ENCODE data around the gene B4GALNT3.

B4GALNT3 gene

GRCh38 chr12:602700-603068 lies 142.9 kb downstream of the B4GALNT3 start:
- H2AFZ ChIP-seq (ENCODE audit: low read depth, low read length), result no peak overlapping the region
- H3K27me3 ChIP-seq (ENCODE audit: insufficient read depth, low read length), result peaks cover 4% of the 10 kb centered on the region
- no peaks in the 10 kb centered on the region for H3K36me3 ChIP-seq (ENCODE audit: insufficient read depth, low read length)
- no peaks in the 10 kb centered on the region for H3K9me3 ChIP-seq (ENCODE audit: low read length)
- H3K4me3 ChIP-seq (ENCODE audit: low read length), result no peak overlapping the region
- H3K4me1 ChIP-seq (ENCODE audit: insufficient read depth, low read length), result no peaks in the 10 kb centered on the region

DNA sequence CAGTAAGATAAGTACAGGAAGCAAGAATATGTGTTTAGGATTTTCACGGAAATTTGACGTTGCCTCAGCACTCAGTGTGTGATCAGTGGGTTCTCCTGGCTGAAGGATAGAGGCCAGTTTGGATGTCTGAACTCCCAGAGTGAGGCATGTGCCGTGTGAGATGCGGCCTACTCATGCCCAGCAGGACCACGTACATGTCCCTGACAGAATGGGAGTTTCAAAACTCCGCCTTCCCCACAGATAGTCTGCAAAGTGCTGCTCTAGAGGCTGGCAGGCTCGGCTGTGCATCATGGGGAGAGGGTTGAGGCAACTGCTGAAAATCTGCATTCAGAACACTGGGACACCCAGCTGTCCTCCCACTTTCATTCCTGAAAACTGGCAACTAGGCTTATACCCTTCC lies 145.2 kb downstream of the B4GALNT3 start:
- no peaks in the 10 kb centered on the region for H3K4me1 ChIP-seq (ENCODE audit: insufficient read depth, low read length)
- H2AFZ ChIP-seq (ENCODE audit: low read depth, low read length), result no peak overlapping the region
- no peak overlapping the region for H3K4me3 ChIP-seq (ENCODE audit: low read length)
- no peaks in the 10 kb centered on the region for H3K9me3 ChIP-seq (ENCODE audit: low read length)
- peaks cover 4% of the 10 kb centered on the region for H3K27me3 ChIP-seq (ENCODE audit: insufficient read depth, low read length)
- H3K36me3 ChIP-seq (ENCODE audit: insufficient read depth, low read length), result no peaks in the 10 kb centered on the region

DNA sequence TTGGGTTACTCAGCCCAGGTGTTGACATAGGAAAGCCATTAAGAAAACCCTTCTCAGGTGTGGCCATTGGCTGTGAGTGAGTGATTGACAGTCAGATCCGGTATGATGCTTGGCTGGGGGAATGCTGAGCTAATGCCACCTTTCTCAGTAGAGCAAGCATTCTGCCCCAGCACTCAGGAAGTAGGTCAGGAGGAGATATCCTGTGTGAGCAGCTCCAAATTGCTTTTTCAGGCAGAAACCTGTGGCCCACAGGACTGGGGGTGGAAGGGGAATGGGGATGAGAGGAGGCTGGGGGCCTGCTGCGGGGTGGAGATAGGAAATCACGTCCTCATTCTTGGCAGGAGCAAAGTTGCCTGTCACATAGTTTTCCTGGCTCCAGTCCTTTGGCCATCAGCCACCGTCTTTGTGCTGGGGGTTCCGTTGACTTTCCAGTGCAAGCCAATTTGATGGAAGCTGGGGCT lies 147.8 kb downstream of the B4GALNT3 start:
- peaks cover 4% of the 10 kb centered on the region for H3K27me3 ChIP-seq (ENCODE audit: insufficient read depth, low read length)
- H2AFZ ChIP-seq (ENCODE audit: low read depth, low read length), result no peak overlapping the region

GRCh38 chr12:608413-608812 lies 148.7 kb downstream of the B4GALNT3 start:
- Histone ChIP-seq H3K27me3 (ENCODE audit: insufficient read depth, low read length) (peaks cover 4% of the 10 kb centered on the region), H3K36me3 (ENCODE audit: insufficient read depth, low read length) (no peaks in the 10 kb centered on the region), H3K9me3 (ENCODE audit: low read length) (no peaks in the 10 kb centered on the region), H3K4me3 (ENCODE audit: low read length) (no peak overlapping the region), H3K4me1 (ENCODE audit: insufficient read depth, low read length) (no peaks in the 10 kb centered on the region), H2AFZ (ENCODE audit: low read depth, low read length) (no peak overlapping the region)

More for the DNA sequence above, 147.8 kb downstream of the B4GALNT3 start:
- H3K9me3 ChIP-seq (ENCODE audit: low read length), result no peaks in the 10 kb centered on the region
- H3K4me1 ChIP-seq (ENCODE audit: insufficient read depth, low read length), result no peaks in the 10 kb centered on the region
- H3K36me3 ChIP-seq (ENCODE audit: insufficient read depth, low read length), result no peaks in the 10 kb centered on the region
- no peak overlapping the region for H3K4me3 ChIP-seq (ENCODE audit: low read length)

DNA sequence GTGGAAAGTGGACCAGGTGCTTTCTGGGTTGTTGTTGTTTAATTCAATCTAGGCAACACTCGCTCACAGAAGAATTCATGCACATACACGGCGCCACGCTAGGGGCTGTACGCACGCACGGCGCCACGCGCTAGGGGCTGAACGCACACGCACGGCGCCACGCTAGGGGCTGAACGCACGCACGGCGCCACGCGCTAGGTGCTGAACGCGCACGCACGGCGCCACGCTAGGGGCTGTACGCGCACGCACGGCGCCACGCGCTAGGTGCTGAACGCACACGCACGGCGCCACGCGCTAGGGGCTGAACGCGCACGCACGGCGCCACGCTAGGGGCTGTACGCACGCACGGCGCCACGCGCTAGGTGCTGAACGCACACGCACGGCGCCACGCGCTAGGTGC lies 149.2 kb downstream of the B4GALNT3 start:
- Histone ChIP-seq H3K27me3 (ENCODE audit: insufficient read depth, low read length) (peaks cover 4% of the 10 kb centered on the region), H3K36me3 (ENCODE audit: insufficient read depth, low read length) (no peaks in the 10 kb centered on the region), H3K9me3 (ENCODE audit: low read length) (no peaks in the 10 kb centered on the region), H3K4me1 (ENCODE audit: insufficient read depth, low read length) (no peaks in the 10 kb centered on the region), H2AFZ (ENCODE audit: low read depth, low read length) (no peak overlapping the region), H3K4me3 (ENCODE audit: low read length) (no peak overlapping the region)

DNA sequence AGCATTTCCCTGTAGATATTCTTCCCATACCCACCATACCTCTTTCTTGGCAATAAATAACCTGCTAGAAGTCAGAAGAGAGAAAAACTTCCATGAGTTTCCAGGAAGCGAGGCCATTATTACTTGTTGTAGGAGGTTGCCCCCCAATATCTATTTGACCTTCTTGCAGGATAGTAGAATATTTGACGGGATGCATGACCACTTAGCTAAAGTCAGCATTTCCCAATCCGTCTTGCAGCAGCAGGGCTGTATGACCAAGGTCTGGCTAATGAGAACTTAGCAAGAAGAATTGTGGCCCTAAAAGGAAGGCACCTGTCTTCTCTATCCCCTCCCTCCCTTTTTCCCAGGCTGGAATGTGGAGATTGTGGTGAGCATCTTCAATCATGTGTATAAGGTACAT lies 152.0 kb downstream of the B4GALNT3 start:
- Histone ChIP-seq H2AFZ (ENCODE audit: low read depth, low read length) (no peak overlapping the region), H3K36me3 (ENCODE audit: insufficient read depth, low read length) (no peaks in the 10 kb centered on the region), H3K9me3 (ENCODE audit: low read length) (no peaks in the 10 kb centered on the region), H3K4me1 (ENCODE audit: insufficient read depth, low read length) (no peaks in the 10 kb centered on the region), H3K4me3 (ENCODE audit: low read length) (no peak overlapping the region), H3K27me3 (ENCODE audit: insufficient read depth, low read length) (no peaks in the 10 kb centered on the region)

DNA sequence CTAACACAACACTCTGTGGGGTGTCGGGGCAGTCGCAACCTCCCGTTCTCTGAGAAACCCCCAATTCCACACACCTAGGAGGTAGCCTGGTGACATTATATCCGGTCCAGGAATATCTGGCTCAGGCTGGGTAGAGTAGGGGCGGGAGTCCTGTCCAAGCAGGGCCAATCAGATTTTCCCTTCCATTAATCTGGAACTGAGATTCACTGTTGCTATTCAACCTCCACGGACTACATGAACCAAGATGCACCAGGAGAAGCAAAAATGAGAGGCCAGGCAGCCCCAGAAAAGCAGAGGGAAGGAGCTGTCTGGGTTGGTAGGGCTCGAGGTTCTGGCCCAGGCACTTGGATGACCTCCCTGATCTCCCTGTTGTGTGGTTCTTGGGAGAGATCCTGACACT lies 152.6 kb downstream of the B4GALNT3 start:
- no peaks in the 10 kb centered on the region for H3K36me3 ChIP-seq (ENCODE audit: insufficient read depth, low read length)
- no peak overlapping the region for H3K4me3 ChIP-seq (ENCODE audit: low read length)
- H2AFZ ChIP-seq (ENCODE audit: low read depth, low read length), result no peak overlapping the region
- H3K27me3 ChIP-seq (ENCODE audit: insufficient read depth, low read length), result no peaks in the 10 kb centered on the region
- H3K4me1 ChIP-seq (ENCODE audit: insufficient read depth, low read length), result no peaks in the 10 kb centered on the region
- no peaks in the 10 kb centered on the region for H3K9me3 ChIP-seq (ENCODE audit: low read length)

- Histone ChIP-seq H2AFZ (ENCODE audit: low read depth, low read length) (no peak overlapping the region), H3K4me3 (ENCODE audit: low read length) (no peak overlapping the region), H3K4me1 (ENCODE audit: insufficient read depth, low read length) (no peaks in the 10 kb centered on the region), H3K9me3 (ENCODE audit: low read length) (no peaks in the 10 kb centered on the region), H3K27me3 (ENCODE audit: insufficient read depth, low read length) (no peaks in the 10 kb centered on the region), H3K36me3 (ENCODE audit: insufficient read depth, low read length) (no peaks in the 10 kb centered on the region)
Measured at GRCh38 chr12:612886-613285, 153.1 kb downstream of the B4GALNT3 start.
